Measurements from ENCODE around the gene HSPA2.
"Not testable (repeated sequence)": the region's sequence is repeated elsewhere in the genome, so short reads cannot be mapped to it uniquely, and the experiment has no call there.

The HSPA2 gene

GRCh38 chr14:64563696-64564095 is 23.2 kb downstream of the HSPA2 start:
- DNase-seq, result no peak

- no peak for DNase-seq
Measured at GRCh38 chr14:64566651-64567122, 26.1 kb downstream of the HSPA2 start.

- DNase-seq, result no peak
Measured at GRCh38 chr14:64569138-64569631, 28.6 kb downstream of the HSPA2 start.

GRCh38 chr14:64569646-64570045 is 29.1 kb downstream of the HSPA2 start:
- not testable (repeated sequence) for DNase-seq

- DNase-seq, result no peak
Measured at GRCh38 chr14:64572386-64573104, 32.0 kb downstream of the HSPA2 start.

- DNase-seq, result no peak
Measured at GRCh38 chr14:64573109-64573508, 32.6 kb downstream of the HSPA2 start.

GRCh38 chr14:64574371-64575107 is 34.0 kb downstream of the HSPA2 start:
- no peak for DNase-seq

- DNase-seq, result no peak
Measured at GRCh38 chr14:64577211-64577610, 36.7 kb downstream of the HSPA2 start.

GRCh38 chr14:64580467-64580866 is 39.9 kb downstream of the HSPA2 start:
- DNase-seq, result no peak

- DNase-seq, result no peak
Measured at GRCh38 chr14:64581363-64581762, 40.8 kb downstream of the HSPA2 start.

GRCh38 chr14:64581817-64582216 is 41.3 kb downstream of the HSPA2 start:
- no peak for DNase-seq

GRCh38 chr14:64584190-64584589 is 43.6 kb downstream of the HSPA2 start:
- DNase-seq, result no peak

GRCh38 chr14:64591809-64592208 is 51.3 kb downstream of the HSPA2 start:
- no peak for DNase-seq
